HG03103 (cell line): ENCODE measurements around the gene WDR55.
"Not testable (repeated sequence)": the region's sequence is repeated elsewhere in the genome, so short reads cannot be mapped to it uniquely, and the experiment has no call there.

ENCODE experiments used
- ATAC-seq: cut with Tn5 transposase; IDR thresholded peaks from one replicate; pipeline ENCODE4 v1.9.1; 2021; ENCODE audit warnings: low read depth; ENCODE audit not compliant: unreplicated experiment

The WDR55 gene

GRCh38 chr5:140707812-140708211 is 43.1 kb downstream of the WDR55 start:
- no peak for ATAC-seq

- ATAC-seq: not testable (repeated sequence)
Observed at GRCh38 chr5:140708787-140709186, 44.1 kb downstream of the WDR55 start.

GRCh38 chr5:140710899-140711552 is 46.3 kb downstream of the WDR55 start:
- ATAC-seq: peak; percentile 84

GRCh38 chr5:140711794-140712193 is 47.1 kb downstream of the WDR55 start:
- no peak for ATAC-seq

GRCh38 chr5:140713562-140714094 is 48.9 kb downstream of the WDR55 start:
- ATAC-seq: no peak

- ATAC-seq: not testable (repeated sequence)
Observed at GRCh38 chr5:140716238-140716637, 51.5 kb downstream of the WDR55 start.

GRCh38 chr5:140718266-140718592 is 53.5 kb downstream of the WDR55 start:
- no peak for ATAC-seq

- ATAC-seq: not testable (repeated sequence)
Observed at GRCh38 chr5:140720738-140721137, 56.0 kb downstream of the WDR55 start.

- ATAC-seq: not testable (repeated sequence)
Observed at GRCh38 chr5:140721395-140721794, 56.7 kb downstream of the WDR55 start.
